GM21619 (cell line): ENCODE measurements around the gene SBK2.
"Not testable (repeated sequence)": the region's sequence is repeated elsewhere in the genome, so short reads cannot be mapped to it uniquely, and the experiment has no call there.

Source experiments
- ATAC-seq: cut with Tn5 transposase; IDR thresholded peaks from one replicate; pipeline ENCODE4 v1.9.1; 2021; ENCODE audit not compliant: unreplicated experiment

The SBK2 gene

GRCh38 chr19:55502197-55502952 lies 34.6 kb downstream of the SBK2 start:
- ATAC-seq, result no peak

- ATAC-seq, result no peak
Measured at GRCh38 chr19:55500368-55500952, 36.5 kb downstream of the SBK2 start.

DNA sequence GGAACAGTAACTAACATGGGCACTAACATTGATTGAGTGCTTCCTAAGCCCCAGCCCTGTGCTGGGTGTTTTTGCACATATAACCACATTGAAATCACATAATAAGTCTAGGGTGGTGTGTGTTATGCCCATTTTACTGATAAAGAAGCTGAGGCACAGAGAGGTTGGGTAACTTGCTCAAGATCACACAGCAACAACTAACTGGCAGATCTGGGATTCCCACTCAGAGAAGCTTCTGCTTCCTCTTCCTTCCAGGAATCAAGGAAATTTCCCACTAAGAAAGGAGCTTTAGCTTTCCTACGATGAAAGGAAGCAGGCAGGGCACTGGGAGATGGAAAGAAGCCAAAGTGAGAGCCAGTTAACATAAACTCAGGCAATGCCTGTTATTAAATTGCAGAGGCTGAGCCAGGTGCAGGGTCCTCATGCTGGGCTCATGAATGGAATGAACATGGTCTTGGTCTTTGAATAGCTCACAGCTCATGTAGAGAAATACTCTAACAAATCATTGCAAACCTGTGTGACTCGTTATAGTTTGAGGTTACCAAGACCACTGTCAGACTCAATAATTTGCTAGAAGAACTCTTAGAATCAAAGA lies 38.6 kb downstream of the SBK2 start:
- ATAC-seq, result no peak

DNA sequence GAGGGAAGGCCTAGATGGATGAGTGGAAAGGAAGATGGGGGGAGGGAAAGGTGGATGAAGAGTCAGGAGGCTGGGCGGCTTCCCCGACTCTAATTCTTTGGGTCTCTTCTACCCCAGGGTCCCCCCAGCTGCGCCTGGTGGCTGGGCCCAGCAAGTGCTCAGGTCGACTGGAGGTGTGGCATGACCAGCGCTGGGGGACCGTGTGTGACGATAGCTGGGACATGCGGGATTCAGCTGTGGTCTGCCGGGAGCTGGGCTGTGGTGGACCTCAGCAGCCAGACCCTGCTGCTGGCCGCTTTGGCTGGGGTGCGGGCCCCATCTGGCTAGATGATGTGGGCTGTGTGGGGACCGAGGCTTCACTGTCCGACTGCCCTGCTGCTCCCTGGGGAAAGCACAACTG lies 39.2 kb downstream of the SBK2 start:
- ATAC-seq, result no peak

DNA sequence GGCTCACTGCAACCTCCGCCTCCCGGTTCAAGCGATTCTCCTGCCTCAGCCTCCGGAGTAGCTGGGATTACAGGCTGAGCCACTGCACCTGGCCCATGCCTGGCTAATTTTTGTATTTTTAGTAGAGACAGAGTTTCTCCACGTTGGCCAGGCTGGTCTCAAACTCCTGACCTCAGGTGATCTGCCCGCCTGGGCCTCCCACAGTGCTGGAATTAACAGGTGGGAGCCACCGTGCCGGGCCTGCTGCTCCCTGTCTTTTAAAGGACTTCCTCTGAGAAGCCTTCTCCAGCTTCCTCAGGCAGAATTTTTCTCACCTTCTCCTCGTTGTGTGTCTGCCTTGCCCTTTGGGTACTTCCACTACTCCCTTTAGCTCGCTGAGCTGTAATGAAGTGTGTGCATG lies 40.1 kb downstream of the SBK2 start:
- not testable (repeated sequence) for ATAC-seq

DNA sequence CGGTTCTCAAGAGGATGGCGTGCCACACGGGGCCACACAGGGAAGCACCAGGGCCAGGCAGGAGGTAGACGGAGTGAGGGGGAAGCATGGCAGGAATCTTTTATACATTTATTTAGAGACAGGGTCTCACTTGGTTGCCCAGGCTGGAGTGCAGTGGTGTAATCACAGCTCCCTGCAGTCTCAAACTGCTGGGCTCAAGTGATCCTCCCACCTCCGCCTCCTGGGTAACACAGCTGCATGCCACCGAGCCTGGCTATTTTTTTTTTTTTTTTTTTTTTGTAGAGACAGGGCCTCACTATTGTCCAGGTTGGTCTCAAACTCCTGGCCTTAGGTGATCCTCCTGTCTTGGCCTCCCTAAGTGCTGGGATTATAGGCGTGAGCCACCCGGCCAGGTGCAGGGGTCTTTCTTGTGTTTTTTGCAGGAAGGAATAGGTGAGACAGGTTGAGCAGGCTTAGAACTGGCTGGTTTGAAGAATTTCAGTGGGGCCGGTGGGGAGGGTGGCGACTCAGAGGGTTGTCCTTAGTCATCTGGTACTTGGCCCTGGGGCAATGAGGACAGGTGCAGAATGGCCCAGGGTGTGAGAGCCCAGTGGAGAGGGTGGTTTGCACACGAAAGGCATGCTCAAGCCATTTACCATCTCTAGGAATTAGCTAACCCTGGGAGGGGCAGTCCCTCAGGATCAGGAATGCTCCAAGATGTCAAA lies 41.1 kb downstream of the SBK2 start:
- ATAC-seq, result no peak

DNA sequence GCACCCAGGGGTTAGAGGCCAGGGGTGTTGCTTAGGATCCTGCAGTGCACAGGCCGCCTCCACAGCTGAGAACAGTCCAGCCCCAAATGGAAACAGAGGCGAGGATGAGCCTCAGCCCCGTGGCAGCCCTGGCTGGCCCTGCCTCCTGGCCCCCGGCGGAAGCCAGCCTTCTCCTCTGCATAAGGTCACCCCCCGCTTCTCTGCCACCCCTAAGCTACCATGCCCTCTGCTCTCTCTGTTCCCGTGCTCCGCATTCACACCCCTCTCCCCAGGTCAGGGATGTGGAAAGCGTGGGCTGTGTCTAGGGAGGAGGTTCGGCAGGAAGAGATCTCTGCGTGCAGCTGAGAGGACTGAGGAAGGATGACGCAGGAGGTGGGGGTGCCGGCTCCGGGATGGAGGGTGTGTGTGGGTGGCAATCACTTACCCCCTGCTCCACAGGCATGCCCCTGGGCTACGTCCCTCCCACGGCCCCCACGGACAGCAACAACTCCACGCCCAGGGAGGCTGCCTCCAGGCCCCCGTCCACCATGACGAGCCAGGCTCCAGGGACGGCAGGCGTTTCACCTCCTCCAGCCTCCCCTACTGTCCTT lies 42.7 kb downstream of the SBK2 start:
- ATAC-seq, result no peak

DNA sequence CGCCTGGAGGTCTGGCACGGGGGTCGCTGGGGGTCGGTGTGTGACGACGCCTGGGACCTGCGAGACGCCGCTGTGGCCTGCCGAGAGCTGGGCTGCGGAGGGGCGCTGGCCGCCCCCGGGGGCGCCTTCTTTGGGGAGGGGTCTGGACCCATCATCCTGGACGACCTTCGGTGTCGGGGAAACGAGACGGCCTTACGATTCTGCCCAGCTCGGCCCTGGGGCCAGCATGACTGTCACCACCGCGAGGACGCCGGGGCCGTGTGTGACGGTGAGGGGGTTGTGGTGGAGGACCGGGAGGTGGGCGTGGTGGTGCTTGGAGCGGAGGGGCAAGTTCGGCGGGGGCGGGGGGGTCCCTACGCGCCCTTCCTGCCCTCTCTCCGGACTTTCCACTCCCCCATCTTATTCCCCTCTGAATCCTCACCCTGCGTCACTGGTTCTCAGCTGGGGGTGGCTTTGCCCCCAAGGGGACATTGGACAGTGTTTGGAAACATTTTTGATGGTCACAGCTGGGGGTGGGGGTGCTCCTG lies 43.2 kb downstream of the SBK2 start:
- no peak for ATAC-seq

DNA sequence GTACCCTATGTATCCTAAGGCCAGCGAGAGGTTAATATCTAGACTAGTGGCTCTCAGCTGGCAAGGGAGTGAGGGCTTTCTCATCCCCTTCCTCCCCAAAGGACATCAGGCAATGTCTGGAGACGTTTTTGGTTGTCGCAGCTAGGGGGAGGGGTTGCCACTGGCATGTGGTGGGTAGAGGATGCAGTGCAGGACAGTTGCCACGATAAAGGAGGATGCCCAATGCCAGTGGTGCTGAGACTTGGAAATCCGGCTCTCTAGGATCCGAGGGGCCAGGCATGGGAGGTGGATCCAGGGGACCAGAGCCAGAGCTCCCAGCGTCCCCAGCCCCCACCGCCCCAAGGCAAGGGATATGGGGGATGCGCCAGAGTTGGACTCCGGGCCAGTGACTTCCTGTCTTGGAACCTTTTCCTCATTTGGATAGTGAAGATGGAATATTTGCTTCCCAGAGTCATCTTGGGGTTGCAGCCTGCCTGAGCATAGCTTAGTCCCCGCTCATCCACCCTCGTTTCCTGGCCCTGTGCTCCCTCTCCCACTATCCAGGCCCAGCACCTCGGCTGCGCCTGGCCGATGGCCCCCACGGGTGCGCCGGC lies 43.8 kb downstream of the SBK2 start:
- ATAC-seq, result no peak

- no peak for ATAC-seq
Measured at GRCh38 chr19:55492362-55492944, 44.5 kb downstream of the SBK2 start.

DNA sequence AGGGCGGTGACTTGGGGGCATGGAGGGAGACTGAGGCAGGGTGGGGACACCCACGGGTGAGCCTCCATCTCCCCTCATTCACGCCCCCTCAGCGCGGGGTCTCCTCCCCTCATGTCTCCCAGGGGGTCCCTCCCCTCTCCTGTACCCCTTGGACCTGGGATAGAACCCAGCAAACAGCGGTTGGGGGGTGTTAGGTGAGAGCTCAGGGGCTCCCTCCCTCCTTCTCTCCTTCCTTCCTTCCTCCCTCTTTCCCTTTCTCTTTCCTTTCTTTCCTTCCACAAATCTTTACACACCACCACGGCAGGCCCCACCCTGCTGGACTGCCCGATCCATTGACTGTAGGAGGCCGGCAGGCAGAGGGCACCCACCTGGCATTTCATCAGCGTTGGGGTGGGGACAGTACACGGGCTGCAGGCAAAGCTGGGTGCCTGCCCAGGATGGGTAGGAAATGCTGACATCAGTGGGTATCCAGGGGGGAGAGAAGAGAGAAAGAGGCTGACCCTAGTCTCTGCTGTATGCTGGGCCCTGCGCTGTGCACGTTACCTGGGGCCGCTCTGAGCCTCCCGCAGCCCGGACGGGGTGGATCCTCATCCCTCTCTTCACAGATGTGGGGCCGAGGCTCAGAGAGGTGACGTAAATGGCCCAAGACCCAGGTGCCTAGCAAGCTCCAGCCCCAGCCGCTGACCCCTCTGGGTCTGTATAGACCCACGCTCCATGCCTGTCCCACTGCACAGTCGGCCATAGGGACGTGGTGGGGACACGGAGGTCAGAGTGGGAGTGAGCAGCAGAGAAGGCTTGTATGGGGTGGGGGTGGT lies 45.2 kb downstream of the SBK2 start:
- no peak for ATAC-seq

DNA sequence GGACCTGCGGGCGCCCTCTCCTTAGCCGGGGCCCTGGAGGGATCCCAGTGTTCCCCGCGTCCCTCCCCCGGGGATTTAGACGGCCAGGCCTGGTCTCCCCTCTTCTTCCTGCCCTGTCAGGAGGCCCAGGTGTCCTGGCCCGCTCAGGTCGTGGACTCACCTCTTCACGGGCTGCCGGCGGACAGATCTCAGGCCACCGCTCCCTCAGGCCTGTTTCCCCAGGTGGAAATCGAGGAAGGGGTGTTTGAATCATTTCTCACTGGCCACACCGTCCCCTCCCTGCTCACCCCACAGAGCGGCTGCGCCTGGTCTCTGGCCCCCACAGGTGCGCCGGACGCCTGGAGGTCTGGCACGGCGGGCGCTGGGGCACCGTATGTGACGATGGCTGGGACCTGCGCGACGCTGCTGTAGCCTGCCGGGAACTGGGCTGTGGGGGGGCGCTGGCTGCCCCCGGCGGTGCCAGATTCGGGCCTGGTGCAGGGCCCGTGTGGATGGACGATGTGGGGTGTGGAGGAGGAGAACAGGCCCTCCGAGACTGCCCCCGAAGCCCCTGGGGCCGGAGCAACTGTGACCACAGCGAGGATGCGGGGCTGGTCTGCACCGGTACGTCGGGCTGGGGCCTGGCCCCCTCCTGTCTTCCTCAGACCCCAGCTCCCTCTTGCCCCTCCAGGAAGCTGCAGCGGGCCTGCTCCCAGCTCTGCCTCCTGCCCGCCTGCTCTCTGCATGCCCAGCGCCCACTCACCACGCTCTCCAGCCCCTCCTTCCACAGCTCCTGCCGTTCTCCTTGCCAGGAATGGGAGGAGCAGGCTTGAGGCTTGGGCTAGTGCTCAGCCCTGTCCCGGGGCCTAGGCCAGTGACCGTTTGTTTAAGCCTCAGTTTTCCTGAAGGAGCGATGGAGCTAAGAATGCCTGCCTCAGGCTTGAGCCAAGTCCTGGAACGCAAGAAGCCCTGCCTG lies 46.2 kb downstream of the SBK2 start:
- ATAC-seq, result no peak

- no peak for ATAC-seq
Measured at GRCh38 chr19:55489711-55490477, 47.0 kb downstream of the SBK2 start.

DNA sequence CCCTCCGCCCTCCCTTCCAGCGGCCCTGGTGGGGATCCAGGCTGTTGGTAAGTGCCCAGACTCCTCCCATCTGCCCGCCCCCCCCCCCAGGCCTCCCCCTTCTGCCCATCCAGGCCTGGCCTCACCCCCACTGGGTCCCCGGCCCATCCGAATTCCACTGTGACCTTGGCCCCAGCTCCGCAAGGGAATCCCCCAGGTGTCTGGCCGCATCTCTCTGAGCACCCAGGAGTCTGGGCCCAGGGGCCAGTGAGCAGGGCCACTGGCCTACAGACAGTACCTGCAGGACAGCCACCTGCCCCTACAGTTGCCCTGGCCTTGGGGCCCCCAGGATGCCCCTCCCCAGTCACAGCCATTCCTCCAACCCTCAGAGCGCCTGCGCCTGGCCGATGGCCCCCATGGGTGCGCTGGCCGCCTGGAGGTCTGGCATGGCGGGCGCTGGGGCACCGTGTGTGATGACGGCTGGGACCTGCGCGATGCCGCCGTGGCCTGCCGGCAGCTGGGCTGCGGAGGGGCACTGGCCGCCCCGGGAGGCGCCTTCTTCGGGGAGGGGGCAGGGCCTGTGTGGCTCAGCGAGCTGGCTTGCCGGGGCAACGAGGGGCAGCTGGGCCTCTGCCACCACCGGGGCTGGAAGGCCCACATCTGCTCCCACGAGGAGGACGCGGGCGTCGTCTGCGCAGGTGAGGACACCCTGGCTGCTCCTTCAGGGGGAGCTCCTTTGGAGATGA lies 47.8 kb downstream of the SBK2 start:
- ATAC-seq, result no peak

DNA sequence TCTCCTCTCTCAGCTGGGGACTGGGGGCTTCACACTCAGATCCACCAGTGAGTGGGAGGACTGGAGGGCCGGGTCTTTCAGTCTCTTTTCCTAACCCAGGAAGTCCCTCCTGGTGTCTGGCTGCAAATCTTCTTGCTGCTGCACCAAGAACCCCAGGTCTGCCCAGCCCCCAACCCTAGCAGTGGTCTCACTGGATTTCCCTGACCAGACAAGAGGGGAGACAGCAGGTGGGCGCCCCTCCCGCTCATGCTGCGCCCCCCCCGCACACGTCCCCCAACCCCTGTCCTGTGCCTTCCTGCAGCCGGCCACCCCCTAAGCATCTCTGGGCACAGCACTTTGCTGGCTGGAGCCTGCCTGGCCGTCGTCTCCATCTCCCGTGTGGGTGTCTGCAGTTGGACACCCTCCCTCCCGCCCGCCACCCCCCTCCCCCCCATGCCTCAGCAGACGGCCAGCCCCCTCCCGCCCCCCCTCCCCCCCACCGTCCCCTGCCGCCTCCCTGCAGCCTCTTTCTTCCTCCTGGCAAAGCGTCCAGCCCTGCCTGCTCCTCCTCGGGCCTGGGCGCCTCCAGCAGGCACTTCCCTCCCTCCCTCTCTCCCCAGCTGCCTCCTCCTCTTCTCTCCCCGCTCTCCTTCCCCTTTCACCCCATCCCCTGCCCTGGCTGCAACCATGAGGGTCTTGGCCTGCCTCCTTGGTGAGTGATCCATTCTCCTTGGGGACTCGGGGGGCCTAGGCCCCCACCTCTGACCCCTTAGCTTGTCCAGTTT lies 48.8 kb downstream of the SBK2 start, which contains the start of gene SSC5D:
TSS of gene SSC5D (plus strand) at position 513 of the 764 bp plus-strand sequence. CDS start at position 667, 154 bp downstream.
- ATAC-seq, result no peak
